ENCODE measurements around the gene KTI12. TPM values are rescaled to one million over a fixed set of nuclear protein-coding genes. Genes with fewer than 3 reads are reported as not detected.

The KTI12 gene
- total RNA-seq, 1 donor from 2014 or later, result 8.6 TPM

- no peak for TF ChIP-seq CTCF (IDR thresholded peaks at IDR 0.05; ENCODE audit: partially characterized antibody, unreplicated experiment)
- Mint-ChIP-seq H3K4me3 (ENCODE audit: unreplicated experiment) (no peak overlapping the region), H3K27ac (ENCODE audit: unreplicated experiment) (no peak overlapping the region), H3K27me3 (ENCODE audit: unreplicated experiment) (peaks cover 3% of the 10 kb centered on the region), H3K9me3 (ENCODE audit: unreplicated experiment) (no peaks in the 10 kb centered on the region), H3K4me1 (ENCODE audit: low read depth, unreplicated experiment) (peaks cover 3% of the 10 kb centered on the region), H3K36me3 (ENCODE audit: unreplicated experiment) (no peaks in the 10 kb centered on the region)
- DNase-seq, result no peak
Measured at GRCh38 chr1:52063192-52063591, 29.6 kb upstream of the KTI12 start.

- no peak for DNase-seq
- peaks cover 5% of the 10 kb centered on the region for H3K27me3 Mint-ChIP-seq (ENCODE audit: unreplicated experiment)
- H3K9me3 Mint-ChIP-seq (ENCODE audit: unreplicated experiment), result peaks cover 6% of the 10 kb centered on the region
- no peak overlapping the region for H3K4me3 Mint-ChIP-seq (ENCODE audit: unreplicated experiment)
- H3K27ac Mint-ChIP-seq (ENCODE audit: unreplicated experiment), result no peak overlapping the region
- H3K4me1 Mint-ChIP-seq (ENCODE audit: low read depth, unreplicated experiment), result peaks cover 11% of the 10 kb centered on the region
- no peak for TF ChIP-seq CTCF (IDR thresholded peaks at IDR 0.05; ENCODE audit: partially characterized antibody, unreplicated experiment)
- no peaks in the 10 kb centered on the region for H3K36me3 Mint-ChIP-seq (ENCODE audit: unreplicated experiment)
Measured at GRCh38 chr1:52060822-52061221, 27.2 kb upstream of the KTI12 start.

DNA sequence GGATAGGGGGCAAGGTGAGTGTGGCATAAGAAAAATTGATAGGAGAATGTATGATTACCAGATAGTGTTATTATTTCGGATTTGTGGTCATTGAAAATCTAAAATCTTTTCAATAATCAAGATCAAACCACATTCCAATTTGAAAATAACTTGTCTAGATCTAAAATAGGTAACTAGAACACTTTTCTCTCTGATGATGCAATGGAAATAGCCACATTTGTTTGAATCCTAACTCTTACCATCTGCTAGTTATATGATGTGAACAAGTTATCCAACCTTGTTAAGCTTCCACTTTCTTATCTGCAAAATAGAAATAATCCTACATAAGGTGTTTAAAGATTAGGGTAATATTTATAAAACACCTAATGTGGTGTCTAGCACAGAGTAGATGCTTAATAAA, 26.3 kb upstream of the KTI12 start:
- Mint-ChIP-seq H3K9me3 (ENCODE audit: unreplicated experiment) (peaks cover 14% of the 10 kb centered on the region), H3K4me3 (ENCODE audit: unreplicated experiment) (no peak overlapping the region), H3K27me3 (ENCODE audit: unreplicated experiment) (peaks cover 6% of the 10 kb centered on the region), H3K27ac (ENCODE audit: unreplicated experiment) (no peak overlapping the region), H3K36me3 (ENCODE audit: unreplicated experiment) (no peaks in the 10 kb centered on the region), H3K4me1 (ENCODE audit: low read depth, unreplicated experiment) (peaks cover 11% of the 10 kb centered on the region)
- DNase-seq, result no peak
- no peak for TF ChIP-seq CTCF (IDR thresholded peaks at IDR 0.05; ENCODE audit: partially characterized antibody, unreplicated experiment)

GRCh38 chr1:52059321-52059720, 25.7 kb upstream of the KTI12 start:
- H3K4me3 Mint-ChIP-seq (ENCODE audit: unreplicated experiment), result peak overlapping the region; percentile 79
- no peak overlapping the region for H3K27ac Mint-ChIP-seq (ENCODE audit: unreplicated experiment)

More at GRCh38 chr1:52059321-52059720, 25.7 kb upstream of the KTI12 start:
- H3K36me3 Mint-ChIP-seq (ENCODE audit: unreplicated experiment), result no peaks in the 10 kb centered on the region
- TF ChIP-seq CTCF (IDR thresholded peaks at IDR 0.05; ENCODE audit: partially characterized antibody, unreplicated experiment), result no peak
- peaks cover 9% of the 10 kb centered on the region for H3K27me3 Mint-ChIP-seq (ENCODE audit: unreplicated experiment)
- DNase-seq, result no peak
- H3K4me1 Mint-ChIP-seq (ENCODE audit: low read depth, unreplicated experiment), result peaks cover 11% of the 10 kb centered on the region
- H3K9me3 Mint-ChIP-seq (ENCODE audit: unreplicated experiment), result peaks cover 17% of the 10 kb centered on the region

All from glutamatergic neuron (in vitro differentiated cells).